Muscle layer of duodenum (tissue), 2 donors: Measurements from ENCODE around the gene NDUFB7.

Experiments
- H3K27ac ChIP-seq: one replicate; pipeline ENCODE4 v1.7.0; 2013; ENCODE audit warnings: mild to moderate bottlenecking, low read length
- H3K27me3 ChIP-seq: one replicate; pipeline ENCODE4 v1.7.0; 2013; ENCODE audit warnings: low read depth, mild to moderate bottlenecking, control low read depth, low read length
- H3K36me3 ChIP-seq, 2 donors: one replicate each; pipeline ENCODE4 v1.7.0; 2013; ENCODE audit warnings: low read length in 2 of 2, control low read depth in 1 of 2, mild to moderate bottlenecking in 1 of 2; ENCODE audit not compliant: insufficient read depth in 2 of 2, control insufficient read depth in 1 of 2
- H3K4me1 ChIP-seq, 2 donors: one replicate each; pipeline ENCODE4 v1.7.0; 2013; ENCODE audit warnings: low read length in 2 of 2, mild to moderate bottlenecking in 2 of 2, control low read depth in 1 of 2, moderate library complexity in 1 of 2; ENCODE audit not compliant: insufficient read depth in 2 of 2, control insufficient read depth in 1 of 2
- H3K4me3 ChIP-seq, 2 donors: one replicate each; pipeline ENCODE4 v1.7.0; 2013; ENCODE audit warnings: low read length in 2 of 2, low read depth in 1 of 2, mild to moderate bottlenecking in 1 of 2
- H3K9me3 ChIP-seq, 2 donors: one replicate each; pipeline ENCODE4 v1.7.0; 2013; ENCODE audit warnings: low read length in 2 of 2, control low read depth in 1 of 2, mild to moderate bottlenecking in 1 of 2; ENCODE audit not compliant: control insufficient read depth in 1 of 2
- donor health status: healthy.

The NDUFB7 gene

DNA sequence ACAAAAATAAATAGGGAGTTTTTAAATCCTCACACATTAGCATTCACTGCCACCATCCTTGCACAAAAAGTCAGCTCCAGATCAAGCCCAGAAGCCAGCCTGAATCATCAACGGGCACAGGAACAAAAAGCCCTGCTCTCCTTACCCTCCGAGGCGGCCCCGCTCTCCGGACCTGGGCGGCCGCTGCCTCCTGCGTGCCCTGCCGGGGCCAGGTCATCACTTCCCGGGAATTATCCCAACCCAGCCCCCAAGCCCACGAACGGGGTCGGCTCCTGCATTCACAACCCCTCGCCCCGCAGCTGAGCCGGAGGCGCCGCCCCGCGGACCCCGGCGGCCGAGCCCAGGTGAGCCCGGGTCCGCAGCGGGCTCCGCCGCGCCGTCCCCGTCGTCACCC is 54.4 kb downstream of the NDUFB7 start:
- peak overlapping the region; percentile 95 for H3K27ac ChIP-seq

DNA sequence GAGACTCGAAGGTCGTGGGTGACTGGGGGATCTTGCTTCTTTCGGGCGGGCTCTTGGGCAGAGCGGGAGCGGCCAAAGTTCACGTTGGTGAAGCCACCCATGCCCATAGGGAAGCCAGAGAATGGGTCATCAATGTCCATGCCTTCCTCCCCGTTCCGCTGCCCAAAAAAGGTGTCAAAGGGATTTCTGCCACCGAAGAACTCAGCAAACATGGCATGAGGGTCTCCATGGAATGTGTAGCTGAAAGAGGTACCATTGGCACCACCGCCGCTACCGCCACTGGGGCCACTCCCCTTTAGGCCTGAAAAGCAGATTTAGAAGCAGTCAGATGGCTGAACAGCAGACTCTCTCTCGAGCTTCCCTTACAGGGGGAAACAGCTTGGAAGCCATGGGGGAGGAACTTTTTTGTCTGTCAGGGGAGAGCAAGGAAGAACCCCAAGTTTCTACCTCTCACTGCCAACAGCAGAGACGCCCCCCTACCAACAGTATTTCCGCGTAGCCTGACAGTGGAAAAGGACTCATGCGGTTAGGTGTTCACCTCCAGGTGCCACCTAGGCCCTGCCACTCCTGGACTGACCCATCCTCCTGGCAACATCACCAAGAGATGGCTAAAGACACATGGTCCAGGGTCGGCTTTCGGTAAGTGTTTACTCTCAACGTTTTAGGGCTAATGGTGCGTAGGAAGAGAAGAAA is 55.0 kb downstream of the NDUFB7 start:
- peak overlapping the region; percentile 95 for H3K27ac ChIP-seq
- peaks cover 23 to 28% of the 10 kb centered on the region in 2 donors for H3K4me1 ChIP-seq
- H3K4me3 ChIP-seq = peak overlapping the region; percentile 86 to 95

More for the DNA sequence above, 54.4 kb downstream of the NDUFB7 start:
- peaks cover 14 to 27% of the 10 kb centered on the region in 2 donors for H3K36me3 ChIP-seq
- peaks cover 23 to 28% of the 10 kb centered on the region in 2 donors for H3K4me1 ChIP-seq
- H3K9me3 ChIP-seq = no peaks in the 10 kb centered on the region
- H3K4me3 ChIP-seq = peak overlapping the region; percentile 86 to 95
- H3K27me3 ChIP-seq = no peaks in the 10 kb centered on the region

More for the DNA sequence above, 55.0 kb downstream of the NDUFB7 start:
- no peaks in the 10 kb centered on the region for H3K9me3 ChIP-seq
- peaks cover 14 to 27% of the 10 kb centered on the region in 2 donors for H3K36me3 ChIP-seq
- H3K27me3 ChIP-seq = no peaks in the 10 kb centered on the region
